Measurements from ENCODE around the gene ARAP1. TPM values are rescaled to one million over a fixed set of nuclear protein-coding genes. Genes with fewer than 3 reads are reported as not detected.
A peak's percentile ranks its signal among the peaks of the same experiment; 100 is the strongest.

The ARAP1 gene
- total RNA-seq, 1 experiment from 2014 or later, result 66.1 TPM

- peak; percentile 59 for DNase-seq (ENCODE audit: low spot score)
- intact Hi-C loops (cut with micrococcal nuclease; ENCODE audit: unreplicated experiment), result no loop called here
- ChIA-PET CTCF (interaction anchor here (1.2 kb wide), 1 partner anchor 11 kb away, joined by 4 read pairs; no protein-coding TSS in a partner anchor), POLR2A (ENCODE audit: low non-redundant PET) (no interaction called here)
- no peaks in the 10 kb centered on the region for H3K27me3 ChIP-seq (replicated peaks; ENCODE audit: insufficient read depth, low read depth, low read length, poor library complexity)
- H3K36me3 ChIP-seq (ENCODE audit: insufficient read depth, low read length, poor library complexity, severe bottlenecking), result no peaks in the 10 kb centered on the region
- H3K4me3 ChIP-seq (ENCODE audit: low read depth, low read length, poor library complexity, severe bottlenecking), result no peak overlapping the region
- no TSS peak for BruUV-seq (replicated peaks)
- no peak for TF ChIP-seq EZH2 (IDR thresholded peaks at IDR 0.05; ENCODE audit: borderline replicate concordance, low read depth, low read length, poor library complexity, severe bottlenecking)
- no peak for TF ChIP-seq CTCF (conservative IDR thresholded peaks at IDR 0.05; ENCODE audit: low read depth, low read length)
- H3K4me1 ChIP-seq (ENCODE audit: insufficient read depth, low read length, poor library complexity, severe bottlenecking), result peaks cover 18% of the 10 kb centered on the region
- peak overlapping the region; percentile 66 for H3K27ac ChIP-seq (ENCODE audit: low read depth, low read length, poor library complexity, severe bottlenecking)
- H3K9me3 ChIP-seq (ENCODE audit: low read depth, low read length, poor library complexity, severe bottlenecking), result no peaks in the 10 kb centered on the region
These were observed 15.6 kb downstream of the ARAP1 start for GRCh38 chr11:72736452-72737069.

GRCh38 chr11:72735495-72736027 lies 16.6 kb downstream of the ARAP1 start:
- H3K4me1 ChIP-seq (ENCODE audit: insufficient read depth, low read length, poor library complexity, severe bottlenecking), result peaks cover 18% of the 10 kb centered on the region
- DNase-seq (ENCODE audit: low spot score), result peak; percentile 70

GRCh38 chr11:72732329-72732728 lies 19.9 kb downstream of the ARAP1 start:
- no TSS peak for BruUV-seq (replicated peaks)
- Histone ChIP-seq H3K9me3 (ENCODE audit: low read depth, low read length, poor library complexity, severe bottlenecking) (no peaks in the 10 kb centered on the region), H3K36me3 (ENCODE audit: insufficient read depth, low read length, poor library complexity, severe bottlenecking) (no peaks in the 10 kb centered on the region), H3K4me3 (ENCODE audit: low read depth, low read length, poor library complexity, severe bottlenecking) (no peak overlapping the region), H3K4me1 (ENCODE audit: insufficient read depth, low read length, poor library complexity, severe bottlenecking) (peaks cover 18% of the 10 kb centered on the region), H3K27ac (ENCODE audit: low read depth, low read length, poor library complexity, severe bottlenecking) (no peak overlapping the region), H3K27me3 (replicated peaks; ENCODE audit: insufficient read depth, low read depth, low read length, poor library complexity) (no peaks in the 10 kb centered on the region)
- POLR2A ChIA-PET (ENCODE audit: low non-redundant PET), result no interaction called here
- CTCF ChIA-PET, result no interaction called here
- no peak for DNase-seq (ENCODE audit: low spot score)
- TF ChIP-seq CTCF (conservative IDR thresholded peaks at IDR 0.05; ENCODE audit: low read depth, low read length) (no peak), EZH2 (IDR thresholded peaks at IDR 0.05; ENCODE audit: borderline replicate concordance, low read depth, low read length, poor library complexity, severe bottlenecking) (no peak)
- intact Hi-C loops (cut with micrococcal nuclease; ENCODE audit: unreplicated experiment), result no loop called here

More at GRCh38 chr11:72735495-72736027, 16.6 kb downstream of the ARAP1 start:
- peak overlapping the region; percentile 35 for H3K27ac ChIP-seq (ENCODE audit: low read depth, low read length, poor library complexity, severe bottlenecking)
- no peaks in the 10 kb centered on the region for H3K36me3 ChIP-seq (ENCODE audit: insufficient read depth, low read length, poor library complexity, severe bottlenecking)
- H3K4me3 ChIP-seq (ENCODE audit: low read depth, low read length, poor library complexity, severe bottlenecking), result no peak overlapping the region
- no TSS peak for BruUV-seq (replicated peaks)
- CTCF ChIA-PET, result no interaction called here
- TF ChIP-seq EZH2 (IDR thresholded peaks at IDR 0.05; ENCODE audit: borderline replicate concordance, low read depth, low read length, poor library complexity, severe bottlenecking) (no peak), CTCF (conservative IDR thresholded peaks at IDR 0.05; ENCODE audit: low read depth, low read length) (no peak)
- POLR2A ChIA-PET (ENCODE audit: low non-redundant PET), result no interaction called here
- intact Hi-C loops (cut with micrococcal nuclease; ENCODE audit: unreplicated experiment), result no loop called here
- no peaks in the 10 kb centered on the region for H3K27me3 ChIP-seq (replicated peaks; ENCODE audit: insufficient read depth, low read depth, low read length, poor library complexity)
- H3K9me3 ChIP-seq (ENCODE audit: low read depth, low read length, poor library complexity, severe bottlenecking), result no peaks in the 10 kb centered on the region

All from A673 (cell line).